OCI-LY7 (cell line): ENCODE measurements around the gene SPTLC2. TPM values are rescaled to one million over a fixed set of nuclear protein-coding genes. Genes with fewer than 3 reads are reported as not detected.

Experiments used
- BruUV-seq: library from RNA; stranded (reverse); fragments of 400-500 nt; replicated peaks from 2 replicates; lab custom pipeline; 2021; lab: Mats Ljungman, UMichigan
- CTCF ChIA-PET: fragments of 300-600 bp; sonication (Branson Sonifier 250); formaldehyde crosslinking; loops from one replicate; lab custom pipeline; 2022; ENCODE audit warnings: antibody characterized with exemption; ENCODE audit not compliant: unreplicated experiment; lab: Charles Lee
- POLR2A ChIA-PET: fragments of 300-600 bp; sonication (Branson Sonifier 250); formaldehyde crosslinking; loops from one replicate; lab custom pipeline; 2022; ENCODE audit warnings: antibody characterized with exemption; lab: Charles Lee
- DNase-seq: peaks from one replicate; pipeline ENCODE4 v3.0.0-alpha.2; 2015; ENCODE audit warnings: low spot score
- H2AFZ ChIP-seq: fragments of 200-600 bp; sonication (generic), shearing (Covaris generic); 2 replicates; pipeline ENCODE4 v1.6.1; 2014; ENCODE audit warnings: mild to moderate bottlenecking, antibody characterized with exemption, low read length, moderate library complexity
- H3K27ac ChIP-seq: fragments of 200-600 bp; sonication (generic); 2 replicates; pipeline ENCODE4 v1.5.1; 2014; ENCODE audit warnings: mixed run types, low read depth, mild to moderate bottlenecking, moderate library complexity, low read length, inconsistent platforms; ENCODE audit not compliant: poor library complexity, severe bottlenecking
- H3K36me3 ChIP-seq: fragments of 200-600 bp; sonication (generic); 2 replicates; pipeline ENCODE4 v1.6.1; 2014; ENCODE audit warnings: mild to moderate bottlenecking, antibody characterized with exemption, low read length, moderate library complexity, mixed read lengths; ENCODE audit not compliant: insufficient read depth
- H3K4me1 ChIP-seq: fragments of 200-600 bp; sonication (generic); 2 replicates; pipeline ENCODE4 v1.5.1; 2014; ENCODE audit warnings: mild to moderate bottlenecking, low read length; ENCODE audit not compliant: insufficient read depth, poor library complexity, severe bottlenecking
- H3K4me2 ChIP-seq: fragments of 200-600 bp; sonication (generic); 2 replicates; pipeline ENCODE4 v1.6.1; 2014; ENCODE audit warnings: mild to moderate bottlenecking, low read length
- H3K4me3 ChIP-seq: fragments of 200-600 bp; sonication (generic); 2 replicates; pipeline ENCODE4 v1.5.1; 2014; ENCODE audit warnings: mild to moderate bottlenecking, low read depth, low read length; ENCODE audit not compliant: poor library complexity, severe bottlenecking
- H3K79me2 ChIP-seq: fragments of 200-600 bp; sonication (generic); 2 replicates; pipeline ENCODE4 v1.6.1; 2016; ENCODE audit warnings: low read depth, mild to moderate bottlenecking, low read length, moderate library complexity, mixed read lengths; ENCODE audit not compliant: insufficient read depth
- H3K9me2 ChIP-seq: fragments of 200-600 bp; sonication (generic); 2 replicates; pipeline ENCODE4 v1.6.1; 2016; ENCODE audit warnings: mild to moderate bottlenecking, low read length, mixed read lengths; ENCODE audit not compliant: insufficient read depth
- H3K9me3 ChIP-seq: fragments of 200-600 bp; sonication (generic); 2 replicates; pipeline ENCODE4 v1.6.1; 2014; ENCODE audit warnings: mild to moderate bottlenecking, mixed run types, low read length, mixed read lengths
- H4K20me1 ChIP-seq: fragments of 200-600 bp; sonication (generic); 2 replicates; pipeline ENCODE4 v1.6.1; 2014; ENCODE audit warnings: mild to moderate bottlenecking, antibody characterized with exemption, low read length, moderate library complexity, mixed read lengths; ENCODE audit not compliant: insufficient read depth
- CTCF ChIP-seq: fragments of 200-600 bp; sonication (generic); conservative IDR thresholded peaks from 2 replicates; pipeline ENCODE4 v1.5.1; 2014; ENCODE audit warnings: mild to moderate bottlenecking, antibody characterized with exemption, low read length, moderate library complexity, mixed read lengths
- EZH2phosphoT487 ChIP-seq: fragments of 200-600 bp; sonication (generic); IDR thresholded peaks from 2 replicates; pipeline ENCODE4 v1.6.1; 2018; ENCODE audit warnings: low read depth, borderline replicate concordance, mild to moderate bottlenecking, mixed run types, antibody characterized with exemption, low read length, moderate library complexity, mixed read lengths
- intact Hi-C: fragments of 100-400 bp; cut with micrococcal nuclease; formaldehyde crosslinking; loops from one replicate; pipeline ENCODE4 v1.10.0; 2022; ENCODE audit not compliant: unreplicated experiment
- total RNA-seq, 2 experiments: library from RNA; depleted of rRNA in 1 of 2; stranded (reverse); fragments of >200 nt in 1 of 2; shearing (Covaris generic) in 1 of 2; gene quantifications; 2 replicates each; pipeline ENCODE4 v1.2.3, GENCODE V29; 2014 to 2022

The SPTLC2 gene
- total RNA-seq, 2 experiments from 2014 or later = 14.7 to 45.1 TPM

GRCh38 chr14:77660754-77661153, 44.3 kb upstream of the SPTLC2 start:
- Histone ChIP-seq H3K4me2 (no peak overlapping the region), H3K4me1 (peaks cover 6% of the 10 kb centered on the region), H3K9me2 (no peaks in the 10 kb centered on the region), H3K4me3 (no peak overlapping the region), H3K27ac (no peak overlapping the region), H3K36me3 (no peaks in the 10 kb centered on the region), H4K20me1 (no peaks in the 10 kb centered on the region), H3K79me2 (no peaks in the 10 kb centered on the region), H3K9me3 (no peaks in the 10 kb centered on the region), H2AFZ (no peak overlapping the region)
- BruUV-seq = no TSS peak
- DNase-seq = no peak
- ChIA-PET CTCF (no interaction called here), POLR2A (no interaction called here)
- intact Hi-C loops = no loop called here
- TF ChIP-seq EZH2phosphoT487 (no peak), CTCF (no peak)

GRCh38 chr14:77659831-77660230, 43.4 kb upstream of the SPTLC2 start:
- no peak overlapping the region for H3K4me2 ChIP-seq
- H3K4me1 ChIP-seq = peaks cover 6% of the 10 kb centered on the region
- no peaks in the 10 kb centered on the region for H3K36me3 ChIP-seq
- no peaks in the 10 kb centered on the region for H4K20me1 ChIP-seq
- no TSS peak for BruUV-seq
- TF ChIP-seq EZH2phosphoT487 = no peak
- no peak for TF ChIP-seq CTCF
- no peak overlapping the region for H3K4me3 ChIP-seq
- H3K9me3 ChIP-seq = no peaks in the 10 kb centered on the region
- POLR2A ChIA-PET = interaction anchor here (0.5 to 0.7 kb wide), 3 partner anchors 50 to 192 kb away, joined by 3 to 8 read pairs (median 3); no protein-coding TSS in a partner anchor
- CTCF ChIA-PET = no interaction called here
- H2AFZ ChIP-seq = no peak overlapping the region
- no peak for DNase-seq
- H3K27ac ChIP-seq = no peak overlapping the region
- intact Hi-C loops = loop anchor here (5.0 to 10.0 kb wide), 3 partner anchors 47 to 907 kb away; partner anchors contain the start of genes ALKBH1 and SLIRP
- H3K79me2 ChIP-seq = no peaks in the 10 kb centered on the region
- no peaks in the 10 kb centered on the region for H3K9me2 ChIP-seq

- H3K9me2 ChIP-seq = no peaks in the 10 kb centered on the region
- no peak overlapping the region for H3K4me3 ChIP-seq
- TF ChIP-seq CTCF (no peak), EZH2phosphoT487 (no peak)
- ChIA-PET CTCF (no interaction called here), POLR2A (no interaction called here)
- no peak overlapping the region for H3K27ac ChIP-seq
- intact Hi-C loops = loop anchor here (5.0 to 10.0 kb wide), 3 partner anchors 50 to 910 kb away; partner anchors contain the start of genes ALKBH1 and SLIRP
- BruUV-seq = no TSS peak
- no peaks in the 10 kb centered on the region for H3K36me3 ChIP-seq
- no peaks in the 10 kb centered on the region for H3K9me3 ChIP-seq
- peaks cover 6% of the 10 kb centered on the region for H3K4me1 ChIP-seq
- no peaks in the 10 kb centered on the region for H4K20me1 ChIP-seq
- H3K4me2 ChIP-seq = 0 out of 2 replicates have a peak overlapping the region, but pooled peaks have one; percentile 7
- H3K79me2 ChIP-seq = no peaks in the 10 kb centered on the region
- DNase-seq = peak; percentile 12
- peak overlapping the region; percentile 76; the same call in 1 of the 2 replicates for H2AFZ ChIP-seq
Observed at GRCh38 chr14:77657280-77657679, 40.8 kb upstream of the SPTLC2 start.
